ENCODE data around the gene DIPK1C. TPM values are rescaled to one million over a fixed set of nuclear protein-coding genes. Genes with fewer than 3 reads are reported as not detected.

DIPK1C gene
- total RNA-seq, 1 donor from 2014 or later: not detected

GRCh38 chr18:74430806-74431571 is 26.1 kb downstream of the DIPK1C start:
- no peak for TF ChIP-seq CTCF (IDR thresholded peaks at IDR 0.05; ENCODE audit: insufficient read depth, low read length, poor library complexity, severe bottlenecking)
- Histone ChIP-seq H3K4me3 (ENCODE audit: low read depth, low read length) (no peak overlapping the region), H3K27me3 (ENCODE audit: control insufficient read depth, insufficient read depth, low read length) (peaks cover 2% of the 10 kb centered on the region), H3K36me3 (ENCODE audit: control insufficient read depth, insufficient read depth, low read length) (no peaks in the 10 kb centered on the region)
- DNase-seq (ENCODE audit: low read depth): no peak

- H3K36me3 ChIP-seq (ENCODE audit: control insufficient read depth, insufficient read depth, low read length): no peaks in the 10 kb centered on the region
- peaks cover 2% of the 10 kb centered on the region for H3K27me3 ChIP-seq (ENCODE audit: control insufficient read depth, insufficient read depth, low read length)
- DNase-seq (ENCODE audit: low read depth): no peak
- no peak overlapping the region for H3K4me3 ChIP-seq (ENCODE audit: low read depth, low read length)
- no peak for TF ChIP-seq CTCF (IDR thresholded peaks at IDR 0.05; ENCODE audit: insufficient read depth, low read length, poor library complexity, severe bottlenecking)
These were observed 26.9 kb downstream of the DIPK1C start for GRCh38 chr18:74430231-74430630.

- Histone ChIP-seq H3K27me3 (ENCODE audit: control insufficient read depth, insufficient read depth, low read length) (peaks cover 2% of the 10 kb centered on the region), H3K36me3 (ENCODE audit: control insufficient read depth, insufficient read depth, low read length) (no peaks in the 10 kb centered on the region), H3K4me3 (ENCODE audit: low read depth, low read length) (no peak overlapping the region)
- TF ChIP-seq CTCF (IDR thresholded peaks at IDR 0.05; ENCODE audit: insufficient read depth, low read length, poor library complexity, severe bottlenecking): no peak
- no peak for DNase-seq (ENCODE audit: low read depth)
These were observed 28.0 kb downstream of the DIPK1C start for GRCh38 chr18:74429096-74429495.

GRCh38 chr18:74427442-74428112 is 29.5 kb downstream of the DIPK1C start:
- Histone ChIP-seq H3K27me3 (ENCODE audit: control insufficient read depth, insufficient read depth, low read length) (peaks cover 2% of the 10 kb centered on the region), H3K4me3 (ENCODE audit: low read depth, low read length) (no peak overlapping the region), H3K36me3 (ENCODE audit: control insufficient read depth, insufficient read depth, low read length) (no peaks in the 10 kb centered on the region)
- DNase-seq (ENCODE audit: low read depth): no peak
- no peak for TF ChIP-seq CTCF (IDR thresholded peaks at IDR 0.05; ENCODE audit: insufficient read depth, low read length, poor library complexity, severe bottlenecking)

GRCh38 chr18:74425876-74426275 is 31.2 kb downstream of the DIPK1C start:
- no peak for TF ChIP-seq CTCF (IDR thresholded peaks at IDR 0.05; ENCODE audit: insufficient read depth, low read length, poor library complexity, severe bottlenecking)
- H3K36me3 ChIP-seq (ENCODE audit: control insufficient read depth, insufficient read depth, low read length): no peaks in the 10 kb centered on the region
- H3K27me3 ChIP-seq (ENCODE audit: control insufficient read depth, insufficient read depth, low read length): peaks cover 2% of the 10 kb centered on the region
- no peak for DNase-seq (ENCODE audit: low read depth)
- no peak overlapping the region for H3K4me3 ChIP-seq (ENCODE audit: low read depth, low read length)

Data from kidney epithelial cell (primary cell).